Subcutaneous adipose tissue (tissue), 4 donors: ENCODE measurements around the gene FAM227B. TPM values are rescaled to one million over a fixed set of nuclear protein-coding genes. Genes with fewer than 3 reads are reported as not detected.

Experiments
- total RNA-seq, 4 donors: library from RNA; depleted of rRNA; stranded (reverse); fragments of >200 nt; gene quantifications; one replicate each; pipeline ENCODE4 v1.1.0, GENCODE V29; 2016
- TF ChIP-seq, protein P1 (sequence below): fragments of 450-650 bp; IDR thresholded peaks from one replicate; pipeline ENCODE4 v1.5.1; 2016; ENCODE audit warnings: low read depth, mild to moderate bottlenecking, control low read depth, antibody characterized with exemption, moderate library complexity

FAM227B gene
- total RNA-seq, 4 donors from 2014 or later: 1.1 to 3.2 (median 1.7) TPM; not detected in 1

DNA sequence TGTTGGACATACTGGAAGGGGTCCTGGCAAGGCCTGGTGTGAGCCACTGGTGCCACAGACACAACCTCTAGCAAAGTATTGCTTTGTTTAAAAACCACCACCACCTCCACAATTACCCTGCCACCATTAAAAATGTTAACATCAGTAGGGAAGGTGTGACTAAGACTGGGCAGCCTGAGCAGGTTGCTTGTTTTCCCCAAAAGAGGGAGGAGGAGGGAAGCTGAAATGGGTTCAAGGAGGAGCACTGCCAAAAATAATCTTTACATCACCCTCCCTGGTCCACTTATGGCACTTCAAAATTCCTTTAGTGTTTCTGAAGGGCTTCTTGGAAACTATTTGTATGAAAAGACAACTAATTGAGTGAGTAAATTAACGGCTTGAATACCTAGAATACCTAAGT is 297.4 kb downstream of the FAM227B start:
- TF ChIP-seq, protein P1, sequence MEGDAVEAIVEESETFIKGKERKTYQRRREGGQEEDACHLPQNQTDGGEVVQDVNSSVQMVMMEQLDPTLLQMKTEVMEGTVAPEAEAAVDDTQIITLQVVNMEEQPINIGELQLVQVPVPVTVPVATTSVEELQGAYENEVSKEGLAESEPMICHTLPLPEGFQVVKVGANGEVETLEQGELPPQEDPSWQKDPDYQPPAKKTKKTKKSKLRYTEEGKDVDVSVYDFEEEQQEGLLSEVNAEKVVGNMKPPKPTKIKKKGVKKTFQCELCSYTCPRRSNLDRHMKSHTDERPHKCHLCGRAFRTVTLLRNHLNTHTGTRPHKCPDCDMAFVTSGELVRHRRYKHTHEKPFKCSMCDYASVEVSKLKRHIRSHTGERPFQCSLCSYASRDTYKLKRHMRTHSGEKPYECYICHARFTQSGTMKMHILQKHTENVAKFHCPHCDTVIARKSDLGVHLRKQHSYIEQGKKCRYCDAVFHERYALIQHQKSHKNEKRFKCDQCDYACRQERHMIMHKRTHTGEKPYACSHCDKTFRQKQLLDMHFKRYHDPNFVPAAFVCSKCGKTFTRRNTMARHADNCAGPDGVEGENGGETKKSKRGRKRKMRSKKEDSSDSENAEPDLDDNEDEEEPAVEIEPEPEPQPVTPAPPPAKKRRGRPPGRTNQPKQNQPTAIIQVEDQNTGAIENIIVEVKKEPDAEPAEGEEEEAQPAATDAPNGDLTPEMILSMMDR: no peak

DNA sequence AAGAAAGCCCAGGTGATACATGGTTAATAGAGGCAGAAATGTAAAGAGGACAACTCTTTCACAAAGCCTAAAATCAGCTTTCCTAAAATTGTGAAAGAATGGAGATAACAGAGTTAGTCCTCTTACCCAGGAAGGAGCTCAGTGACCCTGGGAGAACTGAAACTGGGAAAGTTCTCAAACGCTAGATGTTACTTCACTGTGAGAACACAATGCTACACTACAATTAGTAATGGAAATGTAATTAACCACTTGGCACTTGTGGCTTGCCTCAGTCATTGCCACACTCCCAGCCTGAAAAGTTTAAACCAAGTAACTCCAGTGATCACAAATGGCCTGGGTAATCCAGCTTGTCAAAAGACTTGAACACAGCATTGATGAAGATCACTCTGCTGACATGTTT is 300.3 kb downstream of the FAM227B start:
- TF ChIP-seq, protein P1: no peak

DNA sequence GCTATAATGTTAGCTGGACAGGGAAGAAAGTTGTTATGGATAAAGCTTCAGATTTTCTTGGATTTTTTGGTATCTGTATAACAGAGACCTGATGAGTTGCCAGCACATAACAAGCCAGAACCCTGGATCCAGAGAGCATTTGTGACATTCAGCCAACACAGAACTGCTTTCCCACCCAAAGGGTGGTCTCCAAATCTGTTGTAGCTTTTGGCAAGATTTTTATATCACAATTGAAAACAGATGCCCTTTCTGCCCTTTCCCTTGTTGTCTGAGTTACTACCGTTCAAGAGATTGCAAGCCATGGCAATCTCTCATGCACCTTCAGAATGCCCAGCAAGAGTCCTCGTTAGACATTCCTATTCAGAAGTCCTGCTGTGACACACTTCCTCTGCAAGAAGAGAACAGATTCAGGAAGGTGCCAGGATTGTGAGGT is 305.2 kb downstream of the FAM227B start:
- TF ChIP-seq, protein P1: no peak

DNA sequence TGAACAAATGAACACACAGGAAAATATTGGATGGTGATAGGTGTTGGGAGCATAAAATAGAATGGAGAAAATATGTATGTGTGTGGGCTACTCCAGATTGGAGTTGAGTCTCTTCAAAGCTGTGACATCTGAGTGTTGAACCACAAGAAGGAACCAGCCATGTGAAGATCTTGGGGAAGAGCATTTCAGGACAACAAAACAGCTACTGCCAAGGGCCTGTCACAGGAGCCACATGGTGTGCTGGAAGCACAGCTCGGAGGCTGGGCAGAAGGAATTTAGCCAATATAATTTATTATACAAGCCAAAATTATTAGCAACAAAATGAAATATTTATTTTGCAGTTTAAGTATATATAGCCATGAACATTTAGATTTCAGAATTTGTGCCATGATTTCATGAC is 305.9 kb downstream of the FAM227B start:
- TF ChIP-seq, protein P1: no peak

DNA sequence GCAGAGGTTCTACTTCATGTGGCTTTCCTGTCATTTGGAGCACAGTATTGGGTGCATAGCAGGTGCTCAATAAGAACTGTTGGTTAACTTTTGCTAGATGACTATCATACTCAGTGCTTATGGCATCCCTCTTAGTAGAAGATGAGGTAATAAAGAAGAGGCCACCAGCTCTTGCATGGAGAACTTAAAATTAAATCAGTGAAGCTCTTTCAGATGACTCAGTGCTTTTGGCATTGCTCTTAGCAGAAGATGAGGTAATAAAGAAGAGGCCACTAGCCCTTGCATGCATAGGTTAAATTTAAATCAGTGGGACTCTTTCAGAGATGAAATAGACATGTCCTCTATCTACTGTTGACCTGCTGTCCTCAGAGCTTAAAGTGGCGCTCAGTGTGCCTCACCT is 307.0 kb downstream of the FAM227B start:
- TF ChIP-seq, protein P1: no peak

DNA sequence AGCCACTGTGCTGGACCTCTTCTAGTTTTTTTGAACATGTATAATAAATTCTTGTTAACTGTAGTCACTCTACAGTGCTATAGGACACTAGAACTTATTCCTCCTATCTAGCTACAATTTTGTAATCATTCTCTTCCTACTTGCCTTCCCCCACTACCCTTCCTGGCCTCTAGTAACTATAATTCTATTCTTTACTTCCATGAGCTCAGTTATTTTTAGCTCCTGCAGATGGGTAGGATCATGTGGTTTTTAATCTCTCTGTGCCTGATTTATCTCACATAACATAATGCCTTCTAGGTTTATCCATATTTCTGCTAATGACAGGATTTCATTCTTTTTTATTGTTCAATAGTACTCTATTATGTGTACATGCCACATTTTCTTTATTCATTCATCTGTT is 310.7 kb downstream of the FAM227B start:
- TF ChIP-seq, protein P1: no peak

DNA sequence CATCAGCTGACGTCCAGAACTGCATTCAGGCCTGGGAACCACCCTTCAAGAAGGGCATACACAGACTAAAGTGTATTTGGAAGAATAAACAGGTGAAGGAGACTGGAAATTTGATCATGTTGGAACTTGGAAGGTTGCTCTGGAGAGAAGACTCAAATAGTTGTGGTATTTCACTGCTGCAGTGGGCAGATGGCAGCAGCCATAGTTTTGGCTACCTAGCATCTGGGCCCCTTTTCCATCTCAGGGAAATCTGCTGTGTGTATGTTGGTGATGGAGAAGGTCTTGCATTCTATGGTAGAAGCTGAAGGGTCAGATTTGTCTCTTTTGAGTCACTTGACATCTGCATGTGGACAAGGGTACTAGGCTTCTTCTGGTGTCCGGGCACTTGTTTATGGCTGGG is 311.9 kb downstream of the FAM227B start:
- TF ChIP-seq, protein P1: no peak

DNA sequence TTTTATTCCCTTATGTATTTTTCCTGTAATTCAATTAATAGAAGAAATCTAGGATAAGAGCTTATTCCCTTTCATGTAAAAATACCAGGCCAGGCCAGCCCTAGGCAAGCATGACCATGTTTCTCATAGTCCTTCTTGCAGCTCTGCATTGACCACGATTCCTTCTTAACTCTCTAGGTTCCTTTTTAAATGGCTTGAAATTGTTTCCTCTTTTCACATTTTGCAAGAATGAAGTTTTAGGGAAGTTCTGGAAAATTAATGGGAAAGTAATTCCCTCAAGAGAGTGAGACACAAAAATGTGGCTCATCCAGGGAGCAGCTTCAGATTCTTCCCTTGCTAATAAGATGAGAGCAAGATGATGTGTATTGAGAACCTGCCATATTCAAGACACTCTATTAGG is 314.1 kb downstream of the FAM227B start:
- TF ChIP-seq, protein P1: no peak
